GM18499 (cell line): ENCODE measurements around the gene CRB2.
"Not testable (repeated sequence)": the region's sequence is repeated elsewhere in the genome, so short reads cannot be mapped to it uniquely, and the experiment has no call there.

Experiments used
- ATAC-seq: cut with Tn5 transposase; IDR thresholded peaks from one replicate; pipeline ENCODE4 v1.9.1; 2021; ENCODE audit warnings: moderate number of reproducible peaks; ENCODE audit not compliant: insufficient read depth, unreplicated experiment

CRB2 gene

GRCh38 chr9:123398938-123399337 is 42.9 kb downstream of the CRB2 start:
- ATAC-seq: not testable (repeated sequence)

- no peak for ATAC-seq
Measured at GRCh38 chr9:123399803-123400378, 43.9 kb downstream of the CRB2 start.

DNA sequence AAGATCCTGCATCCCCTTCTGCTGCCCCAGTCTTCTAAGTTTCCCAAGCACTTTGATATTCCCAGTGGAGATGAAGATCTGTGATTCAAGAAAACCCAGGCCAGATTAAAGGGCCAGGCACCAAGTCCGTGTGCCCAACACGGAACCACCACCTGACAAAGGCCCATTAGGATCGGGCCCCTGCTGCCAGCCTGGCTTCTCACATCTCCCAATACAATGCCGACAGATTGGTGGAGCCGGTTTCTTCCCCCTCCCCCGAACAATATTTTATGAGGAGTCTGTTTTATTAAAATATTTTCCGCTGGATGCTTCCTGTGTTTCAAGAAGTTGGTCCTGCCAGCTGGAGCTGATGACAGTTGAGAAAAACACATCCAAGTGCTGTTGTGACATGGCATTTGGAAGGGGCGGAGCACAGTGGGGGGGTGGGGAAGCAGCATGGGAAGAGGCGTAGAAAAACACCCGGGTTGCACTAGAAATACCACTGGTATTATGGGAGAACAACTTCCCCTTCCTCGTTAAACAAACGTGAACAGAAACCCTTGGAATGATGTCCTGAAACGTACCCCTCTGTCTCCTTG is 45.0 kb downstream of the CRB2 start:
- no peak for ATAC-seq

DNA sequence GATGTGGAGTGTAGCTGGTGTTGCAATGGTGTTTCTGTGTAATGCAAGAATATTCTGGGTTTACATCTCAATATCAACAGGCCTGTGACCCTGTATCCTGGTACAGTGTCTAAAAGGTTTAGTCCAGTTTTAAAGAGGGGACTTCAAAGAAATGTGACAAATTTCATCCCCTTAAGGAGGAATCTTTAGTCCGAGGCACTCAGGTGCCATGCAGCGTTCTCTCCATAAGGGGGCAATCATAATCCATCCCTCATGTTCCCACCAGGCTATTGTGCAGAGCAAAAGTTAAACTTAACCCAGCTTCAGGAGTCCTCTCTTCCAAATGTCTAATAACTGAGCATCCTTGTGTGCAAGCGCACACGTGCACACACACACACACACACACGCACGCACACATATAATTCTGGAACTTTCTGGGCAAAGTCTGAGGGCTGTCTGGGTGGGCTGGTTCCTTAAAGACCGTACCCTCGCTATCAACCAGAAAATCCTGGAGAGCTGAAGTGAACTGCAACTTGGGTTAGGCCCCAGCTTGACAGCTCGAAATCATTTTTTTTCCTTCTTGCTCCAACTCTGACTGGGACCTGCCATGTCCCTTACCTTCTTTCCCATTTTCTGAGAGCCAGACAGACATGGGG is 46.0 kb downstream of the CRB2 start:
- ATAC-seq: no peak

DNA sequence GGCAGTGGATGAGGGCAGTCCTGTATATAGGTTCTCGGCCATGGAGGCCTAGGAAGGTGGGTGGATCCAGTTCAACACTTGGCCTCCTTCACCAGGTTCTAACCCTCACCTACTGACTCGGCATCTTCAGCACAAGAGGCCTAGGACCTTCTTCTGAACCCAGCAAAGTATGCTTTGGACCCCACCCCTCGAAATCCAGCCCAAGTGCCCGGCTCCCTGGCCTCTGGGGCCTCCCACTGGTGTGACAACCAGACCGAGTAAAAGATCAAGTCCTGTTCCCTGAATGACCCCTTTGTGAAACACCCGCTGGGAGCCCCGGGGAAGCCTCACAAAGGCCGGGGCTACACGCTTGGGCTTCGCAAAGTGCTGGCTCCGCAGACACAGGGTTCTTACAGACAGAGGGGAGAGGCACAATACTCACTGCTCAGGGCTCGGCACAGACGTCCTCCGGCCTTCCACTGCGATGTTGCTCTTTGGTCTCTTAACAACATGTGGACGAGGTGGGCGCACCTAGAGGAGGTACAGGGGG is 47.0 kb downstream of the CRB2 start:
- ATAC-seq: no peak

- no peak for ATAC-seq
Measured at GRCh38 chr9:123406016-123406415, 50.0 kb downstream of the CRB2 start.

DNA sequence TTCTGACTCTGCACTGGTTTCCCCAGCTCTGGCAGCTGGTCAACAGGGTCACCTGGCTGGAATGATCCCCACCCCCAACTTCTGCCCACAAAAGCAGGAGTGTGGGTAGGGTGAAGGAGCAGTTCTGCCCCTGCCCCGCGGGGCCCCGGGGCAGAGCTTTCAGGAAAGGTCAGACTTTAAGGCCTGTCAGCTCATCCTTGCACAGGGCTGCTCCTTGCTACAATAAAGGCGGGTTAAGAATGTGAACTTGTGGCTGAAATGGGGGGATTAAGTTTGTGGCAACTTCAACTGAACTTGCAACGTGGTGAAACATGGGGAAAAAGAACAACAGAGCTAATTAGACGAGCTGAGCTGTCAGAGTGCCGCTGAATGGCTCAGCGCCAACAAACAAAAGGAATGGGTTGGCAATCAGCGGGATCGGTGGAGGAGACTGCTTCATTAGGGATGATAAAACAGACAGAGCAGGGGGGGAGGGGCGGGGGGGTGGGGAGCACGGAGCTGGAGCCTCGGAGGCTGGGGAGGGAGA is 50.8 kb downstream of the CRB2 start:
- no peak for ATAC-seq

- ATAC-seq: no peak
Measured at GRCh38 chr9:123407217-123407851, 51.3 kb downstream of the CRB2 start.

GRCh38 chr9:123408313-123409262 is 52.6 kb downstream of the CRB2 start:
- no peak for ATAC-seq

- no peak for ATAC-seq
Measured at GRCh38 chr9:123410281-123410910, 54.4 kb downstream of the CRB2 start.

DNA sequence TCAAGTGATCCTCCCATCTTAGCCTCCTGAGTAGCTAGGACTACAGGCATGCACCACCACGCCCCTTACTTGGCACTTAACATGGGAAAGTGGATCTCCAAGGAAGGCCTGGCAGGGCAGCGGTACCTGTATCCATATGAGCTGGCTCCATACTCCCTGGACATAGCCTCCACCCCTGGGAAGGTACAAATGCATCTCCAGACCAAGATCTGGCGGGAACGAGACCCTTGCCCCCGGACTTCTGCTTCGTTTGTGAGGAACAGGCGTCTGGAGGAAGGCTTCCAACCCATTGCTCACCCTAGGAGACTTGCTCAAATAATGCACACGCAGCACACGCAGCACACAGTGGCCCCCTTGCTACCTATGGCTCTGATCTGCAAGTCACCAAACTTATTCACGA is 55.2 kb downstream of the CRB2 start:
- ATAC-seq: no peak

DNA sequence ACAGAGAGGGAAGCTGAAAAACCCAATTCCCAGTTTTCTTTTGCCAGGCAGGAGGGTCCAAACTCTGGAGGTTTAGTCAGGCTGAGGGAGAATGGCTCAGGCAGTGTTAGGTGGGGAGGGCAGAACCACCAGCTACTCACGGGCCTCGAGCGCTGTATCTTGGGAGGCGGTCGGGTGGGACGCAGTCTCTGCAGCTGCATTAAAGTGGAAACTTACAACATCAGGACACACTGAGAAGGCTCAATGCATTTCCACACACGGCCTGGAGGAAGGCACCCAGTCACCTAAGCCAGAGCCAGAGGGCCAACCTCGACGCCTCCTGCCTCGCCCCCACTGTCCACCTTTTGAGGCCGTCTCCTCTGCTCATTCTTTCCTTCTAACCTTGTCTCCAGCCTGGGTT is 55.6 kb downstream of the CRB2 start:
- no peak for ATAC-seq

DNA sequence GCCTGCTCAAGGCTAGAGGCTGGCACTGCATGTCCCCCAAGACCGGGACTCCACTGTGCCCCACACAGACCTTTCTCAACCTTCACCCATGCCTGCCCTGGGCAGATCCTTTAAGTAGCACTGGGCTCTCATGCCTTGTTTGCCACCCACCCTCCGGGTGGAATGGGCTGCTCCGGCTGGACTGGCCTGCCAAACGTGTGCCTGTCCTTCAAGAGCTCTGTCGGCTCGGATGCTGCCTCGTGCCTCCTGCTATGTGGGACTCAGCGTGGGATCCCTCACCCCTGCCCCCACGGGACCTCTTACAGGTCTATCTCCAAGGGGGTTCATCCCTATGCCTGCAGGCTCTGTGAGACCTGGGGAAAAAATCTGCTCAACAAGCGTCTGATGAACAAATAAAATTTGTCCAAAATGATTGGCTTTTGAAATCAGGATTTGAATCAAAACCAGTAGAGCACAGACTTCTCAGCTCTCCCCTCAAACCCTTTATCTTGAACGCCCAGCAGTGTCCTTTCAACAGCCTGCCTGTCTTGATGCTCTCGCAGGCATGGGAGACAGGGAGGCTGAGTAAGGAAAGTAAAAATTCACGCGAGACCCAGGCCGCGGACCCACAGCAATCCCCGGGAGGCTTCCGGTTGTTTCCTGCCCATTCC is 56.3 kb downstream of the CRB2 start:
- ATAC-seq: no peak

DNA sequence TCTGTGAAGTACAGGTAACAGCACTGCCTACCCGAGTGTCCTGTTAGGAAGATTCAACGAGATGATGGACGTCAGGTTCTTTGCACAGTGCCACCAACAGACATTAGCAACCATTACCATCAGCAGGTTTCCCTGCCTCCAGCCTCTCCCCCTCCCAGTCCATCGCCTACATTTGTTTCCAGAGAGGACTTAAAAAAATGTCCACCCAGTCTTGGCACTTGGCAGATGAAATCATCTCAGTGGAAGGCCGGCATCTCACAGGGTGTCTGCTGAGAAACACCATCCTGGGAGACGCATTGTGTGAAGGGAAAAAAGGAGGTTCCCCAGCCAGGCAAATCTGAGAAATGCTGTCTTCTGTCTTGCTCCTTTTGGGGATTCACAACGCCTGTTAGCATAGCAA is 58.2 kb downstream of the CRB2 start:
- no peak for ATAC-seq

DNA sequence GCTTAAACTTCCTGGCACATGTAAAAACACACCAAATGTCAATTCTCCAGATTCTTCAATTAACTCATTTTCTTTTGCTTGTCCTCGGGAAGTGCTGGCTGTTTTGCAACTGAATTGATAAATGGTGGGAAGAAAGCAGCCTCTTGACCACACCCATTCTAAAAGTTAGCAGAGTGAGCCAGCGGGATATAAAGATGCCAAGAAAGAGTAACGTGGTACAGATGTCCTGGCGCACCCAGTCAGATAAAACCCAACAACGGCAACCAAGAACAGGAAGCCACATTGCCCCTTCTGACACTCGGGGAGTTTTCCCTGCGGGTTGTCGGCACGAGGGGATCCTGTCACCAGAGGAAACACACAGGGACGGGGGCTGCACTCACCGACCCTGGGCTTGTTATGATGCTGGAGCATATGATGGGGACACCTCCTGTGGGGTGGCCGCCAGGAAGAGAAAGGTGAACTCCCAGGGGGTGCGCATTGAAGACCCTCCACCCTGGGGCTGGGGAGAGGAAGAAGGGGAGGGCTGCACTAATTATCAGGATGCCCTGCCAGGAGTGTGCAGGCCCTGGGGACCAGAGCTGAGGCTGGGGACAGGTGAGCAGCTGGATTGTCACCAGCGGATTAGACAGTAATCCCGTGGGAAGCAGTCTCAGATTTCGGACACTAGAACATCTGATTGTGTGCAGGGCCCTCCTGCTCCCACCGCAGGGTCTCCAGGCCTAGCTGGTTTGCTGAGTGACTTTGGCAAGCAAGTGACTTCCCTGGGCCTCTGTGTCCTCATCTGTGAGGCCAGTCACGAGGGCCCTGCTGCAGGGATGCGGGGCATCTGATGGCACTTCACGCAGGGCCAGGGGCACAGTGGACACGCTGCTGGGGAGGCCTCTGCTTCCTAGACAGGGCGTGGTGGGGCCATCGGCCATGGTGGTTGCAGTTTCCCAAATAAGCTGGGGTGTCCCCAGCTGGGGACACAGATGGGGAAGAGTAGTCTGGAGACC is 59.2 kb downstream of the CRB2 start:
- ATAC-seq: no peak

- ATAC-seq: no peak
Measured at GRCh38 chr9:123416176-123416575, 60.2 kb downstream of the CRB2 start.

DNA sequence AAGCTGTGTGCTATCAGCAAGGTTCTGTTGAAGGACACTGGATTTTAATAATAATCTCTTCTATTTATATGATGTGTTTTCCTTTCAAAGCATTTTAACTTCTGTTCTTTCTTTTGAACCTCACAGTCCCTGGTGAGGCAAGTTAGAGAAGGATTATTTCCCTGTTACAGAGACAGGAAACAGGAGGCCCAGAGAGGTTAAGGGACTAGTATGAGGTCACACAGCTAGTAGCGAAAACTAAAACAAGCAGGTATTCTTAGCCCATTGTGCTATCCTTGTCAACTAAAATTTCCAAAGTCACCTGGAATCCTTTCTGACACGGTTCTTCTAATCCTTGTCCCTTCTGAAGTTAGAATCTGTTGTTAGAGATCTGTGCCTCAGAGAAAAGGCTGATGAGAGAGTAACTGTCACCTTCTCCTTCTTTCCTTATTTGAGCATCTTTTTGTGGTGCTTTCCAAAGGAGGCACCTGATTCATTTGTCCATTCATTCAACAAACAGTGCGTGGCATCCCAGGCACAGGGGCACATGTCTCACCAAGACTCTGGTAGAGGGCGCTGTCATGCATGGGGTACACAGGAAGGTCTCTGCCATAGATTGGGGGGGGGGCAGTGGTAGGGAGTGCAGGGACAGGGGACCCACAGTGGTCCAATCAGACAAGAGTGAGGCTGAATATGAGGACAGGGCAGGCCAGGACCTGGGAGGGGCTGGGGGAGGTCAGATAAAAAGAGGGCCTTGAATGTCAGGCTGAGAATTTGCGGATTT is 61.5 kb downstream of the CRB2 start:
- no peak for ATAC-seq
